WI38 (cell line): ENCODE data around the gene GGT5.

ENCODE experiments used
- H3K4me3 ChIP-seq: 2 replicates; pipeline ENCODE4 v1.5.1; 2011; ENCODE audit warnings: low read depth, mild to moderate bottlenecking, control low read depth, low read length
- CTCF ChIP-seq: IDR thresholded peaks from 2 replicates; pipeline ENCODE4 v1.5.1; 2012; ENCODE audit warnings: low read depth, mild to moderate bottlenecking, control low read depth, low read length

Gene GGT5

GRCh38 chr22:24178502-24179440, 66.1 kb downstream of the GGT5 start:
- no peak; the same call in 1 of the 2 replicates for TF ChIP-seq CTCF
- H3K4me3 ChIP-seq, result no peak overlapping the region

- TF ChIP-seq CTCF, result no peak
- H3K4me3 ChIP-seq, result no peak overlapping the region
Measured at GRCh38 chr22:24178021-24178431, 66.9 kb downstream of the GGT5 start.

GRCh38 chr22:24177456-24177855, 67.4 kb downstream of the GGT5 start:
- TF ChIP-seq CTCF, result no peak

DNA sequence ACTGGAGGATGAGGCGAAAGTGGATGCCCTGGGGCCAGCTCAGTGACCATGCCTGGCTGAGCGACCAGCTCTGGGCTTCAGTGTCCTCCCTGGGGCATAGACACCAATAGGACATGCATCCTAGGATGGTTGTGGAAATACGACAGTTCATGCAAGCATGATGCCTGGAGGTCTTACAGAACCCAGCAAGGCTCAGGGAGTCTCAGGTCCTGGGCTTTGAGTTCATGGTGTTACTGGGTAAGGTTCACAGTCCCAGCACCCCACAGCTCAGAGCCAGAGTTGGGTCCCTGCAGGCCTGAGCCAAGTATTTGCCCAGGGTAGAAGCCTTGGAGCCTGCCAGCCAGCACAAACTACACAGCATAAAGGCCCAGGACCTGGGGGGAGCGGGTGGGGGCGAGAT, 67.8 kb downstream of the GGT5 start:
- no peak overlapping the region for H3K4me3 ChIP-seq
- no peak for TF ChIP-seq CTCF

More at GRCh38 chr22:24177456-24177855, 67.4 kb downstream of the GGT5 start:
- no peak overlapping the region for H3K4me3 ChIP-seq

DNA sequence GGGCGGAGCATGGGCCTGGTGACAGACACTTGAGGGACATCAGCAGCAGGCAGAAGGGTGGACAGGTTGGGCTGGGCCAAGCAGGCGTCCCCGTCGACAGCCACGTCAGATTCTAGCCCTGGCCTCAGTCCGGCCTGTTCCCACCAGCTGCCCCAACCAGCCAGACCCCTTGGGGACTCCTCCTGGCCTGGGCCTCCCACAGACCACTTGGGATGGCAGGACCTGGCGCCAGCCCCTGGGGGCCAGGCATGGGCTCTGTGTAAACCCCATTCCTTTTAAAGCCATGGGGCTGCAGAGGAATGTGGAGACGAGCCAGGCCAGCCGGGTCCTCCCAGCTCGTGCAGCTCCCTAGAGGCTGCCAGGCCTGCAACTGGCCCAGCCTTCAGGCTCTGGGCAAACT, 68.3 kb downstream of the GGT5 start:
- no peak overlapping the region for H3K4me3 ChIP-seq

GRCh38 chr22:24176040-24176439, 68.8 kb downstream of the GGT5 start:
- H3K4me3 ChIP-seq, result no peak overlapping the region
- TF ChIP-seq CTCF, result no peak

More for the DNA sequence above, 68.3 kb downstream of the GGT5 start:
- TF ChIP-seq CTCF, result no peak

- TF ChIP-seq CTCF, result peak; percentile 84
- H3K4me3 ChIP-seq, result no peak overlapping the region
Measured at GRCh38 chr22:24175160-24175808, 69.6 kb downstream of the GGT5 start.
